Stomach (tissue), 9 donors: Measurements from ENCODE around the gene MARK1. TPM values are rescaled to one million over a fixed set of nuclear protein-coding genes. Genes with fewer than 3 reads are reported as not detected.
A peak's percentile ranks its signal among the peaks of the same experiment; 100 is the strongest.

Source experiments
- DNase-seq, 2 donors: peaks; one replicate each; pipeline versions ENCODE4 v3.0.0 to v3.0.0-alpha.2; 2013 to 2019
- H3K27ac ChIP-seq, 5 donors: fragments of 200-600 bp in 4 of 5; sonication (generic) in 4 of 5; one replicate each; pipeline ENCODE4 v1.5.1; 2013 to 2019; ENCODE audit warnings: mild to moderate bottlenecking in 1 of 5, moderate library complexity in 1 of 5
- H3K27me3 ChIP-seq, 3 donors: fragments of 200-600 bp; sonication (generic); one replicate each; pipeline ENCODE4 v1.5.1; 2017 to 2019; ENCODE audit warnings: mixed run types in 1 of 3
- H3K36me3 ChIP-seq, 4 donors: fragments of 200-600 bp; sonication (generic); 1 replicate in 3 of 4; 2 replicates in 1 of 4; pipeline ENCODE4 v1.5.1; 2016 to 2019
- H3K4me1 ChIP-seq, 4 donors: fragments of 200-600 bp; sonication (generic); one replicate each; pipeline ENCODE4 v1.5.1; 2016 to 2019
- H3K4me3 ChIP-seq, 4 donors: fragments of 200-600 bp; sonication (generic) in 3 of 4; one replicate each; pipeline ENCODE4 v1.5.1; 2016 to 2019; ENCODE audit warnings: mild to moderate bottlenecking in 1 of 4
- H3K9me3 ChIP-seq, 4 donors: fragments of 200-600 bp; sonication (generic); one replicate each; pipeline ENCODE4 v1.5.1; 2016 to 2019
- EP300 ChIP-seq: sonication (generic); formaldehyde crosslinking; IDR thresholded peaks from one replicate; pipeline ENCODE4 v1.6.1; 2017; ENCODE audit warnings: antibody characterized with exemption
- POLR2A ChIP-seq, 4 donors: fragments of 450-650 bp; IDR thresholded peaks; one replicate each; pipeline ENCODE4 v1.6.1; 2016; ENCODE audit warnings: antibody characterized with exemption in 4 of 4, control low read depth in 2 of 4, mild to moderate bottlenecking in 1 of 4, moderate library complexity in 1 of 4
- POLR2AphosphoS5 ChIP-seq, 3 donors: sonication (generic); formaldehyde crosslinking; IDR thresholded peaks; one replicate each; pipeline ENCODE4 v1.6.1; 2016; ENCODE audit warnings: antibody characterized with exemption in 3 of 3
- WGBS, 5 donors: extraction: QIAGEN DNeasy Blood & Tissue Kit in 3 of 5; methylation state at CpG; one replicate each; pipeline versions ENCODE4 v1.1.5 to v1.1.7; 2013 to 2018; 5-methylcytosine and 5-hydroxymethylcytosine counted together
- intact Hi-C: fragments of 100-400 bp; cut with DNase I; formaldehyde crosslinking; loops from one replicate; pipeline ENCODE4 v1.15.1; 2023; ENCODE audit warnings: low total_unique reads
- polyA plus RNA-seq, 3 donors: library from polyadenylated mRNA; stranded (reverse); fragments of 200-250 nt; gene quantifications; one replicate each; pipeline ENCODE4 v1.2.3, GENCODE V29; 2013
- total RNA-seq, 5 donors: library from RNA; depleted of rRNA; stranded (reverse); fragments of >200 nt; gene quantifications; one replicate each; pipeline versions ENCODE4 v1.1.0 to v1.2.3, GENCODE V29; 2014 to 2016
- TF ChIP-seq, protein P1 (sequence below), 7 experiments: fragments of 450-650 bp in 4 of 7; fragments of 200-600 bp in 3 of 7; sonication (generic) in 3 of 7; IDR thresholded peaks; one replicate each; pipeline ENCODE4 v1.5.1; 2016 to 2019; ENCODE audit warnings: antibody characterized with exemption in 7 of 7, control low read depth in 2 of 7, mild to moderate bottlenecking in 1 of 7
- donor health status: healthy with polysubstance abuse.
- donor health status: Bipolar disorder and iron deficiency.
- donor health status: healthy.

Gene MARK1
- total and polyA plus RNA-seq, 8 donors, result 1.7 to 12.7 (median 3.2) TPM; not detected in 1

DNA sequence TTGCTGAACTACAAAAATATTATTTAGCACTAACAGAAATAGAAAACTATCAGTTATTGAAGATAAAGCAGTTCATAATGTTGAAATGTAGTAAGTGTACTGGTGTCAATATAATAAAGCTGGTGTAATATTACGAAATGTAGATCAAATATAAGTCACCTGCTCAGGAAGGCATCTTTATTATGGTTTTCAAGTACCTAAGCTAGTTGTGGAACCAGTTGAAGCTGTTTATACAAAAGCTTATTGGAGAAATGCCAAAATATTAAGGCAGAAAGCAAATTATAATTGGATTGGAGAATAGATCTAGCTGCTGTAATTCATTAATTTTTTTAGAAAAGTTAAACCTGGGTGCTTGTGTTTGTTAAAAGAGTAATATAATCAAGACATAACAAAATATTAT, 6.2 kb upstream of the MARK1 start:
- Histone ChIP-seq H3K4me3 (no peak overlapping the region), H3K4me1 (no peaks in the 10 kb centered on the region), H3K27ac (no peak overlapping the region), H3K36me3 (no peaks in the 10 kb centered on the region), H3K9me3 (no peaks in the 10 kb centered on the region), H3K27me3 (peaks cover 0 to 20% (median 7%) of the 10 kb centered on the region in 3 donors)
- intact Hi-C loops, result no loop called here
- DNase-seq, result peak in 1 of 2 donors; percentile 43
- 23 to 53% (median 35%) methylated on average over 1 of the region's 1 CpG for WGBS, 5 donors
- TF ChIP-seq POLR2A (IDR thresholded peaks at IDR 0.05), result no peak
- TF ChIP-seq EP300, result no peak
- TF ChIP-seq, protein P1, sequence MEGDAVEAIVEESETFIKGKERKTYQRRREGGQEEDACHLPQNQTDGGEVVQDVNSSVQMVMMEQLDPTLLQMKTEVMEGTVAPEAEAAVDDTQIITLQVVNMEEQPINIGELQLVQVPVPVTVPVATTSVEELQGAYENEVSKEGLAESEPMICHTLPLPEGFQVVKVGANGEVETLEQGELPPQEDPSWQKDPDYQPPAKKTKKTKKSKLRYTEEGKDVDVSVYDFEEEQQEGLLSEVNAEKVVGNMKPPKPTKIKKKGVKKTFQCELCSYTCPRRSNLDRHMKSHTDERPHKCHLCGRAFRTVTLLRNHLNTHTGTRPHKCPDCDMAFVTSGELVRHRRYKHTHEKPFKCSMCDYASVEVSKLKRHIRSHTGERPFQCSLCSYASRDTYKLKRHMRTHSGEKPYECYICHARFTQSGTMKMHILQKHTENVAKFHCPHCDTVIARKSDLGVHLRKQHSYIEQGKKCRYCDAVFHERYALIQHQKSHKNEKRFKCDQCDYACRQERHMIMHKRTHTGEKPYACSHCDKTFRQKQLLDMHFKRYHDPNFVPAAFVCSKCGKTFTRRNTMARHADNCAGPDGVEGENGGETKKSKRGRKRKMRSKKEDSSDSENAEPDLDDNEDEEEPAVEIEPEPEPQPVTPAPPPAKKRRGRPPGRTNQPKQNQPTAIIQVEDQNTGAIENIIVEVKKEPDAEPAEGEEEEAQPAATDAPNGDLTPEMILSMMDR (IDR thresholded peaks at IDR 0.05), result no peak
- TF ChIP-seq POLR2AphosphoS5 (IDR thresholded peaks at IDR 0.05), result no peak

DNA sequence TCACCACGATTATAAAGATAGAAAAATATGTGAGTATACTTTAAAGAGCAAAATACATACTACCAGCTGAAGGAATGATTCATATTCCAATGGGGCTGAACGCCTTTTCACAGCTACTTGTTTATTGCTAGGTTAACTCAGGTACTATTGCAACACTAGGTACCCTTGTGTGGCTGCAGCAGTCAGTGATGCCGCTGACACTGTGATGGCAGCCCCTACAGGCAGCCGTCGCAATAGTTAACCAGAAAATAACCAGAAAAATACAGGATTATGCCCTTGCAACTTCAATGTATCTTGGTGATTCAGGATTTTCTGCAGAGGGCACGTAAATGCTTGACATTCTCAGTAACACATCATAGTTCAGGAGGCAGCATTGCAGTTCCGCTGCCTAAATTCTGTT, 1.6 kb upstream of the MARK1 start:
- intact Hi-C loops, result no loop called here
- no peaks in the 10 kb centered on the region for H3K36me3 ChIP-seq
- no peak overlapping the region for H3K27ac ChIP-seq
- H3K4me3 ChIP-seq, result no peak overlapping the region
- TF ChIP-seq, protein P1 (IDR thresholded peaks at IDR 0.05), result no peak
- TF ChIP-seq POLR2AphosphoS5 (IDR thresholded peaks at IDR 0.05) (no peak), POLR2A (IDR thresholded peaks at IDR 0.05) (no peak), EP300 (no peak)
- peaks cover 0 to 33% (median 25%) of the 10 kb centered on the region in 4 donors for H3K4me1 ChIP-seq
- DNase-seq, result no peak
- no peaks in the 10 kb centered on the region for H3K9me3 ChIP-seq
- 57 to 62% (median 60%) methylated on average over 7 of the region's 7 CpGs for WGBS, 5 donors
- peaks cover 0 to 47% (median 29%) of the 10 kb centered on the region in 3 donors for H3K27me3 ChIP-seq

DNA sequence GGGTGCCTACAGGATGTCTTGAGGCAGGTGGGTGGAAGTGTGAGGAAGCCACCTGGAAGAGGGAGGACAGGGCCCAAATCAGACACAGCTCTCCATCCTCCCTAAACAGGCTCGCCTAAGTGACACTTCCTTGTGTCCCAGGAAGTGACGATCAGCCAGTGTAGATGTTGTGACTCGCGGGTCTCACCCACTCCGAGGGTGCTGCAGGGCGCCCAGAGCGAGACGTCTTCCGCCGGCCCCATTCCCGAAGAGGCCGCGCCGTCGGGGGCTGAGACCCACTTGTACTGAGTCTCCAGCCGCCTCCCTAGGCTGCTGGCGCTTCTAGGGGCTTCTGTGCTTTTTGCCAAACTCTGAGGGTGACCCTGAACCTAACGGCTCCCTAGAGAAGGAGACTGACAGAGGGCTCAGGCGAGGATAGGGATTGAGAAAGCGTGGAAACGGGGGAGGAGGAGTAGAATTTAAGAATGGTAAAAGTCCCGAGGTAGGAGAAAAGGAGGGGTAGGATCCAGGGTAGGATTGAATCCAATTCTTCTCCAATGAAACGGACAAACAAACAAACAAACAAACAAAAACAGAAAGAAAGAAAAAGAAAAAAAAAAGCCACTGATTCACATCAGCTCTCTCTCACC, 543 bp upstream of the MARK1 start:
- peaks cover 0 to 47% (median 29%) of the 10 kb centered on the region in 3 donors for H3K27me3 ChIP-seq
- H3K36me3 ChIP-seq, result no peaks in the 10 kb centered on the region
- H3K4me1 ChIP-seq, result peaks cover 0 to 33% (median 25%) of the 10 kb centered on the region in 4 donors
- DNase-seq, result peak in 1 of 2 donors; percentile 73
- TF ChIP-seq POLR2AphosphoS5 (IDR thresholded peaks at IDR 0.05) (peak; percentile 26 to 44 (median 30)), POLR2A (IDR thresholded peaks at IDR 0.05) (no peak)
- H3K9me3 ChIP-seq, result no peaks in the 10 kb centered on the region
- peak overlapping the region; percentile 65 to 82 (median 76) for H3K4me3 ChIP-seq
- 1 to 6% (median 2%) methylated on average over 20 to 23 of the region's 23 CpGs for WGBS, 5 donors
- H3K27ac ChIP-seq, result peak overlapping the region in 4 of 5 donors; percentile 43 to 88 (median 80)
- intact Hi-C loops, result no loop called here

DNA sequence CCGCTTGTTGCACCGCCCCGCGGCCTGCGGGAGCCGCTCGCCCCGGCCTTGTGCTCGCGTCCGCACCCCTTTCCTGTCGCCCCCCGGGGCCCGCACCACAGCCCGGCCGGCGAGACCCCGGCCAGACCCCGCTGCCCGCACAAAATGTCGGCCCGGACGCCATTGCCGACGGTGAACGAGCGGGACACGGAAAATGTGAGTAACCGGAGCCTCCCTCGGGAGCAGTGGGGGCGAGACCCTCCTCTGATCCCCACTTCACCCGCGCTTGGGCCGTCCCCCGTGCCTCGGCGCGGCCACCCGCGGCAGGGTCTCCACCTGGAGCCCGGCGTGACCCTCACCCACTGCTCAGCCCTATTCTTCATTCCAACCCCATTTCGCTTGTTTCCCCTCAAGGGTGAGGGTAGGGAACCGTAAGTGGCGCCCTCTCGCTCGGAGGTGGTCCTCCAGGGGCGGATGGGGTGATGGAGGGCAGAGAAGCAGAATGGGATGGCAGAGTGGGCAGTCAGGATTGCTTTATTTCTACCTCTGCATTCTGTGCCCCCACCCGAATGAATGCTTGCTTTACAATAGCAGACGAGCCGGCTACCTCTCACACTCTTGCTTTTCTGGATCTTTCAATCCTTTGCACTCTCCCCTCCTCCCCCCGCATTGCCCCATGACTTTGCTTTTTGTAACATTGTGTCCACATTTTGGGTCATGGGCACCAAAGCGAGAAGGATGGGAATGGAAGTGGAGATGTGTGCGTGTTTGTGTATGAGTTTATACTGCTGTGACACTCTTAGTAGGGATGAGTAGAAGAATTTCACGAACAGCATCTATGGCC, 954 bp downstream of the MARK1 start:
- no peaks in the 10 kb centered on the region for H3K36me3 ChIP-seq
- intact Hi-C loops, result no loop called here
- H3K4me1 ChIP-seq, result peaks cover 0 to 33% (median 25%) of the 10 kb centered on the region in 4 donors
- DNase-seq, result no peak
- H3K27ac ChIP-seq, result peak overlapping the region; percentile 71 to 88 (median 83)
- H3K9me3 ChIP-seq, result no peaks in the 10 kb centered on the region
- 2 to 3% (median 2%) methylated on average over 40 to 55 of the region's 55 CpGs for WGBS, 5 donors
- peak overlapping the region; percentile 65 to 82 (median 76) for H3K4me3 ChIP-seq
- no peak for TF ChIP-seq POLR2A (IDR thresholded peaks at IDR 0.05)
- no peak for TF ChIP-seq EP300
- TF ChIP-seq, protein P1 (IDR thresholded peaks at IDR 0.05), result no peak
- TF ChIP-seq POLR2AphosphoS5 (IDR thresholded peaks at IDR 0.05), result no peak
- H3K27me3 ChIP-seq, result peaks cover 0 to 41% (median 29%) of the 10 kb centered on the region in 3 donors
